ENCODE results near the gene CBR1.
"Not testable (repeated sequence)": the region's sequence is repeated elsewhere in the genome, so short reads cannot be mapped to it uniquely, and the experiment has no call there.

Gene CBR1

DNA sequence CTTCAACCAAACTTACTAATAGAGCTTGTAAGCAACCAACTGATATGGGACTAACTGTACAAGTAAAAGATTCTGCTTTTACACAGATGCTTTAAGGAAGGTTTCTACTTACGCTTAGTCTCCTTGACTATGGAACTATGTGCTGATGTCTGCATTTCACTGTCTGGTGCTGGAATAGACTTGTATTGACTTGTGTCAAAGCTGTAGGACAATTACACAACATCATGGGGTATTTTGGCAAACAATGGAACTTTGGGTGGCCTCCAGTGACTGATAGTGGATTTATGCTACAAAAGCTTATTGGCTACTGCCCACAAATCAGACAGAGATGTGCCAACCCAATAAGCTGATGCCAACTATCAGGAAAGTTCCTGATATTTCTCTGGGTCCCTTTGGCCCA is 10.6 kb downstream of the CBR1 start:
- no peak for DNase-seq (ENCODE audit: low spot score)

DNA sequence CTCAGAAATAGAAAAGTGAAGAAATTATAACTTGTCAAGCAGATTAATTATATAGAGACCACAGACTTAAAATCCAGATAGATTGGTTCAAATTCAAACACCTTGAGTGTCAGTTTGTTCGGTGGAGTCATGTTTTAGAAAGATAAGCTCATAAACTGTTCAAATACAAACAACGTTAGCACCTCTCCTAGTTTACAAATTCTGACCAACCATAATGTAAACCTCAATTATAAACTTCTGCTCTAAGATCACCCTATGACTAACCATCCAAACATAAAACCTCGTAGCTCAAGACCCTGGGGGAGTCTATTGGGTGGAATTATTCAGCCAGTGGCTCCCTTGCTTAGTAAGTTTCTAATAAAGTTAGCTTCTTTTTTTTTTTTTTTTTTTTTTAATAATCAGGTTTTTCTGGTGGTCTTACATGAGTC is 12.4 kb downstream of the CBR1 start:
- DNase-seq (ENCODE audit: low spot score), result no peak

DNA sequence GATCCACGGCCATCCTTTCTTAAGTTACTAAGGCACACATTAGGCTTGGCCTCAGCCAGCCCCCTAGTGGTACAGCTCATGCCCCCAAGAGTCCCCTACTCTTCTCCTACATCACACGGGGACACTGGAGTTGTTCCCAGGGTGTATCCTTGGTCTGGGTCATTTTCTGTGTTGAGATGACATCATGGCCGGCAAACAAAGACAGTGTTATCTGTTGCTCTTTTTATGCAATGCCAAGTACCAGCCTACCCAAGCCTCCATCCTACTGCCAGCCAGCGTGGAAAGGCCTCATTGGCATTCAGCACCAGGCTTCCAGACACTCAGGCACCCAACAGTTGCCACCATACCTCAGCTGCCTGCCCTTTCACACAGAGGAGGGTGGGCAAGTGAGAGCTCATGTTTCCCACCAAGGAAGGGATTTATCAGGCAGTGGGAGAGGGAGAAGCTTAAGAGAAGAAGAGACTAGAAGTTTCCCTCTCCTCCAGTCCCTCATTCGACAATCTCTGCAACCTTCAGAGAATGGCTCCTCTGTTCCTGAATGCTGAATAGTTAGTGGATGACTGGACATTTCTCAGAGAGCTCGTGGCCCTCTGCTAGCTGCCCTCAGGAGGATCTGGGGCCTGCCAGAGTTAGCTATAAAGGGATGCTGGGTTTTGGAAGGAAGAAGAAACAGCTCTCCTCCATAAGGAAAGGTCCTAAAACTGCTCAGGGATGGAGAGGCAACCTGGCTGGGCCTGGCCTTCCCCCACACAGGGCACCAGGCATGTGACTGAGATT is 17.7 kb downstream of the CBR1 start:
- DNase-seq (ENCODE audit: low spot score), result no peak

DNA sequence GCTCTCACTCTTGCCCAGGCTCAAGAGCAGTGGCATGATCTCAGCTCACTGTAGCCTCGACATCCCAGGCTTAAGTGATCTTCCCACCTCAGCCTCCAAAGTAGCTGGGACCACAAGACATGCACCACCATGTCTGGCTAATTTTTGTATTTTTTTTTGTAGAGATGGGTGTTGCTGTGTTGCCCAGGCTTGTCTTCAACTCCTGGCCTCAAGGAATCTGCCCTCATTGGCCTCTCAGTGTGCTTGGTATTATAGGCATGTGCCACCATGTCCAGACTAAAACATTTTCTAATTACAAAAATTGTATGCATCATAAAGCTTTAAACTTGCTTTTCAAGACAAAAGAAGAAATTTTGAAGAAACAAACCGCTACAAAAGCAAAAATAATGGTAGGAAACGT is 20.1 kb downstream of the CBR1 start:
- no peak for DNase-seq (ENCODE audit: low spot score)

GRCh38 chr21:36092681-36093080 is 22.9 kb downstream of the CBR1 start:
- DNase-seq (ENCODE audit: low spot score), result no peak

GRCh38 chr21:36093512-36093911 is 23.7 kb downstream of the CBR1 start:
- DNase-seq (ENCODE audit: low spot score), result no peak

DNA sequence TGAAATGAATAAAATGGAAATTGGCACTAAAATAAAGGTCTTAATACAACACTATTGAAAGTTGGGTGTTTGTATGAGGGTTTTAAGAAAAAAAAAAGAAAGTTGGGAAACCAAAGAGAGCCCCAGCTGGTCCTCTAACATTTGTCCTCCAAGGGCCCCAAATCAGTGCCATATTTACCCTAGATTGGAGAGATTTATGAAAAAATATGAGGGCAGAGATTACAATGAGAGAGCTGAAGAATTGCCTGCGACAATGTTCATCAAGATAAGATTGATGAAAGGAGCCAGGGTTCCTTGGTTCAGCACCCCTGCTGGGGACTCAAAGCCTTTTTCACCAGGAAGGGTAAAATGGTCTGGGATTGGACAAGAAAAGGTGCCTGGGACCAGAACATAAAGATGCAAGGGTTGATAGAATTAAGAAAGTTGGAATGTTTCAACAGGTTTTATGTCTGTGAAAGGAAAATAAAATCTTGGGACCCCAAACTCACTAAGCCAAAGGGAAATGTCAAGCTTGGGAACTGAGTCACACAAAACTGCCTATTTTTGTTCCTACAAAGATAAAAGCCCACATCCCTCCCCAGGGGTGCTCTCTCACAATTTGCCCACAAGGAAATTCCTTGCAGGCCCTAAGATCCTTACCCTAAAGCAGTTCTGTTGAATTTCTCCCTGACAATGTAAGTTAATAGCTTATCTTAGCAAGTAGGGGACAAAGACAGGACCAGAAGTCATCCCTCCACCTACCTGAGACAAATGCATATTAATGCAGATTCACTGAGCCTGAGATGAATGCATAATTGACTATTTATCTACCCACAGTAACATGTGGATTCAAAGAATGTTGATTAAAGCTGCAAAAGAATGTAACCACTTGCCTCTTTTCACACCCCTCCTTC is 26.8 kb downstream of the CBR1 start:
- no peak for DNase-seq (ENCODE audit: low spot score)

- DNase-seq (ENCODE audit: low spot score), result no peak
Observed at GRCh38 chr21:36097427-36098181, 27.8 kb downstream of the CBR1 start.

GRCh38 chr21:36098182-36098532 is 28.3 kb downstream of the CBR1 start:
- DNase-seq (ENCODE audit: low spot score), result no peak

DNA sequence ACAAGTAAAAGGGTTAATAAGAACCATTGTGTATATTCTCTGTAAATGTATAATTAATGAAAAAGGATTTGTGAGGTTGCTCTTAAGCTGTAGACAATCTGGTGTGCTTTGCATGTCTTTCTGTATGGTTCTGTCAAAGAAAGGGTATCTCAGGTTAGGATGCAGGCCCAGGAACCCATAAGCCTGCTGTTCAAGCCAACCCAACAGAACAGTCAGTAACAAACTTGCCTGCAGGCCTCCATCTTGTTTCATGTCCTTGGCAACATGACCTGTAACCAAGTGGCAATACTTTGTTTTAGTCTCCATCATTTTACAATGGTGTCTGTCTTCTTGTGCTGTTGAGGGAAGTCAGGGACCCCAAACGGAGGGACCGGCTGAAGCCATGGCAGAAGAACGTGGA is 29.2 kb downstream of the CBR1 start:
- no peak for DNase-seq (ENCODE audit: low spot score)

GRCh38 chr21:36099695-36100211 is 29.9 kb downstream of the CBR1 start:
- DNase-seq (ENCODE audit: low spot score), result not testable (repeated sequence)

DNA sequence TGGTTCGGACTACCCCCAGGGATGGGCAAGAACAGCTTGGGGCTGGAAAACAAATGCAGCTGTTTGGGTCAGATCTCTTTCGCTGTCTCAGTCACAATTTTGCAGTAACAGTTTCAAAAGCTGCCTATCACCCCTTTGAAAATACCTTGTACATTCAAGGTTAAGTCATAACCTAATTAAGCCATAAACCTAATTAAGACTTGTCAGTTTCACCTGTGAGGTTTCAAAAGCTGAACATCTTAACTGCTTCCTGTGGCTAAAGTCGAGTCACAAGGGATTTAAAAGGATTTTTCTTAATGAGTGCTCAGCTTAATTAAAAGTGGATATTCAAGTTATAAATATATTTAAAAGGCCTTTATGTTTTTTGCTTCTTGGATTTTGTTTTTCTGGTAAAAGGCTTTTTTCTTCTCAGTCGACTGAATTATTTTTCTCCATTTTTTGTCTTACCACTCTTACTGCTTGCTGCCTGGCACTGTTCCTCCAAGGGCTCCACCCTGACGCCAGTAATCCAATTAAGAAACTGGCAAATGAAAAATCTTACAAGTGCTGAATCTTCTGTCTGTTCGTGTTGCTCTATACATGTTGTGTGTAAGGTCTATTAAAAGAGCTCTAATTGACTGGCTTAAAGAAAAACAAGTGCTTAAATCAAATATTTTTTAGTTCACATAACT is 31.3 kb downstream of the CBR1 start:
- no peak for DNase-seq (ENCODE audit: low spot score)

GRCh38 chr21:36103434-36103833 is 33.6 kb downstream of the CBR1 start:
- no peak for DNase-seq (ENCODE audit: low spot score)

- DNase-seq (ENCODE audit: low spot score), result peak; percentile 68
Observed at GRCh38 chr21:36104317-36105300, 34.8 kb downstream of the CBR1 start.

DNA sequence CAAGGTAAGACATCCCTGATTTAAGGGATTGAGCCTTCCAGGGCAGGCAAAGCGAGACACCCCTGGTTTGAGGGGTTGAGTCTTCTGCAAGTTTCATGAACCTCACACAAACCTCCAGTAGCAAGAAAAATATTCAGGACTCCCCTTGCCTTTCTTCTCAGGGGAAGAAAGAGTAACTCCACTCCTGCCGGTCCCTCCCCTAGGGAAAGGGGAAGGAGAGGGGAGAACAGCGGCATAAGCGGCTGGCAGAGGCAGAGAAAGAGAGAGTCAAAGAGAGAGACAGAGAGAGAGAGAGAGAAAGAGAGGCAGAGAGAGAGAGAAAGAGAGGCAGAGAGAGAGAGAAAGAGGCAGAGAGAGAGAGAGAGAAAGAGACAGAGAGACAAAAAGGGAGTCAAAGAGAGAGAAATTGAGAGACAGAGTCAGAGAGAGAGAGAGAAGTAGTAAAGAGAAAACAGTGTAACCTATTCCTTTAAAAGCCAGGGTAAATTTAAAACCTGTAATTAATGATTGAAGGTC is 35.6 kb downstream of the CBR1 start:
- no peak for DNase-seq (ENCODE audit: low spot score)

DNA sequence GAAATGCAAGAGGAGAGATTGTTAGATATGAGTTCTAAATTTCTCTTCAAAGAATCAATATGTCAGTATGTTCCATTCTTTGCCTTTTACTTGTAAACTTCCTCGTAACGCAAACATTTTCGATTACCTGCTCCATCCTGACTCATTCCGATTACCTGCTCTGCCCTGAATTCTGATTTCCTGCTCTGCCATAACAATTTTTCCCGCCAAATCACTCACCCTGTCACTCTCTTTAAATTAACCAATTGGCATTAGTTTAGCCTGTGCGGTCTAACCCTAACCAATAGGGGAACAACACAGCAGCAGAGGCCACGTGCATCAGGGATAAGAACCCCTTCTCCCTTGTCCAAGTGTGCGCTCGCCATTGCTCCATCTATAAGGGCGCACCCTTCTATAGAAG is 40.0 kb downstream of the CBR1 start:
- DNase-seq (ENCODE audit: low spot score), result no peak

GRCh38 chr21:36111238-36111637 is 41.4 kb downstream of the CBR1 start:
- DNase-seq (ENCODE audit: low spot score), result no peak

DNA sequence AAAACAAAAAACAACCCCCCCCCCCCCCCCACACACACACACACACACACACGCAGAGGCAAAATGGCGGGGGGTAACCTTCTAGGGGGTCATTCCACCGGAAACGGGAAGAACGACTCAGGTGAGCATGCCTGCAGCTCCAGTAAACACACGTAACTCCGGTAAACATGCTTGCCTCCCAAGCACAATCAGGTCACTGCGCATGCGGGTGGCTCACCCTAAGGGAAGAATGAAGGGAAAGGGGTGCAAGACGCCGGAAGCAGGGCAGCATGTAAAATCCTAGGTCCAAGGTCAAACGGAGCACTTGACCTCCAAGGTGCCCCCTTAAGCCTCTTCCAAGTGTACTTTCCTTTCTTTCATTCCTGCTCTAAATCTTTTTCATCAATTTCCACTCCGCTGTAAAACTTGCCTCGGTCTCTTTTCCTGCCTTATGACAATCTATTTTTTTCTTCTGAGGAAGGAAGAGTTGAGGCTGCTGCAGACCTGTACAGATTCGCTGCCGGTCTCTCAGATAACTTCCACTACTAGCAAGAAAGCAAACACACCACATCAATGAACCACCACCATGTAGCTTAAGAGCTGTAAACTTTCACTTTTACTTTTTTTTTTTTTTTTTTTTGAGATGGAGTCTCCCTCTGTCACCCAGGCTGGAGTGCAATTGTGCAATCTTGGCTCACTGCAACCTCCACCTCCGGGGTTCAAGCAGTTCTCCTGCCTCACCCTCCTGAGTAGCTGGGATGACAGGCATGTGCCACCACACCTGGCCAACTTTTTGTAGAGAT is 44.0 kb downstream of the CBR1 start:
- DNase-seq (ENCODE audit: low spot score), result no peak

DNA sequence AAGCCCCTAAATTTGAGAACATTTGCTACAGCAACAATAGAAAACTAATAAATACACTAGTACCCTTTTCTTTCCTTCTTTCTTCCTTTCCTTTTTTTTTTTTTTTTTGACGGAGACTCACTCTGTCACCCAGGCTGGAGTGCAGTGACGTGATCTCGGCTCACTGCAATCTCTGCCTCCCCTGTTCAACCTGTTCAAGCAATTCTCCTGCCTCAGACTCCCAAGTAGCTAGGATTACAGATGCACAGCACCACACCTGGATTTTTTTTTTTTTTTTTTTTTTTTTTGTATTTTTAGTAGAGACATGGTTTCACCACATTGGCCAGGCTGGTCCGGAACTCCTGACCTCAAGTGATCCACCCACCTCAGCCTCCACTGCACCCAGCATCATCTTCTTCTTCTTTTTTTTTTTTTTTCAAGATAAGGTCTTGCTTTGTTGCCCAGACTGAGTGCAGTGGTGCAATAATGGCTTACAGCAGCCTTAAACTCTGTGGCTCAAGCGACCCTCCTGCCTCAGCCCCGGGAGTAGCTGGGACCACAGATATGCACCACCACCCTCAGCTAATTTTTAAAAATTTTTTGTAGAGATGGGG is 45.4 kb downstream of the CBR1 start:
- DNase-seq (ENCODE audit: low spot score), result no peak
